GM18508 (cell line): Measurements from ENCODE around the gene TOP2B.

Experiments used
- ATAC-seq: cut with Tn5 transposase; IDR thresholded peaks from one replicate; pipeline ENCODE4 v1.9.1; 2021; ENCODE audit warnings: moderate number of reproducible peaks; ENCODE audit not compliant: insufficient read depth, unreplicated experiment

Gene TOP2B

GRCh38 chr3:25678581-25678980 lies 13.9 kb upstream of the TOP2B start:
- ATAC-seq = no peak

- no peak for ATAC-seq
These were observed 12.4 kb upstream of the TOP2B start for GRCh38 chr3:25677121-25677520.

- no peak for ATAC-seq
These were observed 10.0 kb upstream of the TOP2B start for GRCh38 chr3:25674670-25675069.

- ATAC-seq = no peak
These were observed 9.1 kb upstream of the TOP2B start for GRCh38 chr3:25673738-25674298.

- peak; percentile 23 for ATAC-seq
These were observed 891 bp upstream of the TOP2B start for GRCh38 chr3:25665315-25666280.

- peak; percentile 3 for ATAC-seq
These were observed 567 bp downstream of the TOP2B start for GRCh38 chr3:25663869-25664811.

GRCh38 chr3:25663347-25663868 lies 1.3 kb downstream of the TOP2B start:
- ATAC-seq = no peak

GRCh38 chr3:25662736-25663320 lies 1.9 kb downstream of the TOP2B start:
- ATAC-seq = no peak

- ATAC-seq = no peak
These were observed 2.8 kb downstream of the TOP2B start for GRCh38 chr3:25661694-25662437.

GRCh38 chr3:25658836-25659235 lies 5.9 kb downstream of the TOP2B start:
- ATAC-seq = no peak

- no peak for ATAC-seq
These were observed 7.4 kb downstream of the TOP2B start for GRCh38 chr3:25657293-25657692.

GRCh38 chr3:25655659-25656058 lies 9.0 kb downstream of the TOP2B start:
- no peak for ATAC-seq

- ATAC-seq = no peak
These were observed 10.1 kb downstream of the TOP2B start for GRCh38 chr3:25654576-25654975.

GRCh38 chr3:25653322-25653721 lies 11.4 kb downstream of the TOP2B start:
- ATAC-seq = no peak

- ATAC-seq = no peak
These were observed 11.8 kb downstream of the TOP2B start for GRCh38 chr3:25652921-25653320.

GRCh38 chr3:25648925-25649830 lies 15.5 kb downstream of the TOP2B start:
- no peak for ATAC-seq

- ATAC-seq = peak; percentile 84
These were observed 16.6 kb downstream of the TOP2B start for GRCh38 chr3:25648107-25648535.

GRCh38 chr3:25635038-25635437 lies 29.7 kb downstream of the TOP2B start:
- ATAC-seq = no peak
